A549 treated with DMSO at 1 μM for 4 hours (cell line): ENCODE measurements around the gene VMP1. TPM values are rescaled to one million over a fixed set of nuclear protein-coding genes. Genes with fewer than 3 reads are reported as not detected.

ENCODE experiments used
- total RNA-seq: library from RNA; stranded (reverse); fragments of 200-300 nt; extraction: Qiagen RNA extraction; gene quantifications from 5 replicates; pipeline ENCODE4 v1.2.3, GENCODE V29; 2022; ENCODE audit warnings: low read depth

The VMP1 gene
- 150 to 194 TPM (median 170 TPM) in 5 replicates for total RNA-seq

GRCh38 chr17:59707149-59707970, at the start of gene VMP1, which contains the start of gene PTRH2:
TSS of gene VMP1 (plus strand) at chr17:59707654. CDS start at chr17:59731447, 23,793 bp downstream.
TSS of gene PTRH2 (minus strand) at chr17:59707430. CDS start at chr17:59697978, 9,452 bp downstream.

Other genes starting within 250 kb of the VMP1 start
- gene DHX40, start 142.0 kb upstream of the VMP1 start, total RNA-seq: 34.8 to 48.2 TPM (median 41.6 TPM) in 5 replicates
- gene CLTC, start 87.8 kb upstream of the VMP1 start, total RNA-seq: 197 to 247 TPM (median 217 TPM) in 5 replicates
- 103 to 115 TPM (median 106 TPM) in 5 replicates for gene PTRH2, start 224 bp upstream of the VMP1 start, total RNA-seq
- 13.9 to 17.0 TPM (median 14.5 TPM) in 5 replicates for gene TUBD1, start 185.3 kb downstream of the VMP1 start, total RNA-seq
- gene RPS6KB1, start 185.5 kb downstream of the VMP1 start, total RNA-seq: 46.5 to 54.9 TPM (median 49.9 TPM) in 5 replicates